NCI-H1417 (cell line): ENCODE data around the gene MYH15.

ENCODE experiments used
- DNase-seq, 3 experiments: peaks; one replicate each; lab custom pipeline; 2025; lab: John Stamatoyannopoulos, UW

The MYH15 gene

GRCh38 chr3:108334701-108335100 is 175.7 kb downstream of the MYH15 start:
- DNase-seq = no peak

GRCh38 chr3:108333961-108334360 is 176.4 kb downstream of the MYH15 start:
- DNase-seq = no peak

DNA sequence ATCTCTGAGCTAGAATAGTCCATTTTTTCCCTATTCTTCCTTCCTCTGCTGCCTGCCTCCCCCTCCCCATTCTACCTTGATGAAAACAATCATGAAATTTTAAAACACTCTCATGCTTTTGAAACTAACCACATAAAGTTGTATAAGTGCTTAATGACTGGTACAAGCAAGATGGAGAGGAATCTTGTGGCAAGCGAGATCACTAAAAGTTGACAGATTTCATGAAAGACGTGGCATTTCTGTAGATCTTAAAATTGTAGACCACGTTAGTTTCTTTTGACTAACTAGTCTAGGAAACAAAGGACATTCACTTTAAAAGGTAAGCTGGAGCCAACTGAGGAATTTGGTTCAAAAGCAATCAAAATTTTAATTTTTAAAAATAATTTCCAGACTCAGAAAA is 178.6 kb downstream of the MYH15 start:
- DNase-seq = no peak
